Tibial nerve (tissue), 4 donors: Measurements from ENCODE around the gene NOLC1. TPM values are rescaled to one million over a fixed set of nuclear protein-coding genes. Genes with fewer than 3 reads are reported as not detected.

Experiments
- DNase-seq, 2 donors: peaks; one replicate each; pipeline ENCODE4 v3.0.0-alpha.2; 2019; ENCODE audit warnings: low spot score in 2 of 2
- H3K27ac ChIP-seq, 4 donors: fragments of 200-600 bp; sonication (generic) in 3 of 4; one replicate each; pipeline ENCODE4 v1.5.1; 2017 to 2019; ENCODE audit warnings: mild to moderate bottlenecking in 1 of 4
- H3K27me3 ChIP-seq, 2 donors: fragments of 200-600 bp; sonication (generic) in 1 of 2; one replicate each; pipeline versions ENCODE4 v1.5.1 to v1.6.0; 2017 to 2019
- H3K36me3 ChIP-seq, 3 donors: fragments of 200-600 bp; sonication (generic); one replicate each; pipeline ENCODE4 v1.5.1; 2018 to 2019
- H3K4me1 ChIP-seq, 4 donors: fragments of 200-600 bp; sonication (generic) in 3 of 4; one replicate each; pipeline ENCODE4 v1.5.1; 2017 to 2019
- H3K4me3 ChIP-seq, 4 donors: fragments of 200-600 bp; sonication (generic) in 3 of 4; one replicate each; pipeline ENCODE4 v1.5.1; 2017 to 2019; ENCODE audit warnings: mild to moderate bottlenecking in 1 of 4, moderate library complexity in 1 of 4
- H3K9me3 ChIP-seq, 4 donors: fragments of 200-600 bp; sonication (generic) in 3 of 4; one replicate each; pipeline ENCODE4 v1.5.1; 2017 to 2019
- CTCF ChIP-seq, 5 experiments: fragments of 200-600 bp in 3 of 5; fragments of 450-650 bp in 2 of 5; sonication (generic) in 3 of 5; IDR thresholded peaks; one replicate each; pipeline ENCODE4 v1.5.1; 2016 to 2019; ENCODE audit warnings: antibody characterized with exemption in 5 of 5, mild to moderate bottlenecking in 3 of 5, moderate library complexity in 2 of 5
- EP300 ChIP-seq, 2 donors: sonication (generic); formaldehyde crosslinking; IDR thresholded peaks; one replicate each; pipeline ENCODE4 v1.6.1; 2017; ENCODE audit warnings: antibody characterized with exemption in 2 of 2, mild to moderate bottlenecking in 1 of 2
- POLR2A ChIP-seq, 2 donors: fragments of 450-650 bp; IDR thresholded peaks; one replicate each; pipeline ENCODE4 v1.6.1; 2017; ENCODE audit warnings: antibody characterized with exemption in 2 of 2, mild to moderate bottlenecking in 2 of 2, moderate library complexity in 2 of 2
- WGBS, 2 donors: methylation state at CpG; one replicate each; pipeline ENCODE4 v1.1.5; 2018; 5-methylcytosine and 5-hydroxymethylcytosine counted together
- total RNA-seq, 4 donors: library from RNA; depleted of rRNA; stranded (reverse); fragments of >200 nt; gene quantifications; one replicate each; pipeline ENCODE4 v1.1.0, GENCODE V29; 2016

Gene NOLC1
- total RNA-seq, 4 donors from 2014 or later = 31.2 to 58.2 (median 51.4) TPM

- TF ChIP-seq CTCF (IDR thresholded peaks at IDR 0.05) (no peak), POLR2A (IDR thresholded peaks at IDR 0.05) (no peak), EP300 (IDR thresholded peaks at IDR 0.05) (no peak)
- Histone ChIP-seq H3K27ac (no peak overlapping the region), H3K27me3 (no peaks in the 10 kb centered on the region), H3K4me3 (no peak overlapping the region), H3K9me3 (no peaks in the 10 kb centered on the region), H3K36me3 (peaks cover 4 to 61% (median 12%) of the 10 kb centered on the region in 3 donors), H3K4me1 (peaks cover 0 to 31% (median 13%) of the 10 kb centered on the region in 4 donors)
- DNase-seq = no peak
- WGBS, 2 donors = 92 to 96% methylated on average over 11 of the region's 11 CpGs
Observed at GRCh38 chr10:102154466-102155116, 2.4 kb downstream of the NOLC1 start.

- no peaks in the 10 kb centered on the region for H3K9me3 ChIP-seq
- no peaks in the 10 kb centered on the region for H3K27me3 ChIP-seq
- peaks cover 7 to 75% (median 30%) of the 10 kb centered on the region in 3 donors for H3K36me3 ChIP-seq
- TF ChIP-seq CTCF (IDR thresholded peaks at IDR 0.05) (no peak), POLR2A (IDR thresholded peaks at IDR 0.05) (no peak), EP300 (IDR thresholded peaks at IDR 0.05) (no peak)
- WGBS, 2 donors = 82 to 84% methylated on average over 3 of the region's 3 CpGs
- H3K4me3 ChIP-seq = no peak overlapping the region
- H3K27ac ChIP-seq = no peak overlapping the region
- DNase-seq = no peak
- H3K4me1 ChIP-seq = peaks cover 0 to 22% (median 13%) of the 10 kb centered on the region in 4 donors
Observed at GRCh38 chr10:102157224-102157623, 5.0 kb downstream of the NOLC1 start.

GRCh38 chr10:102159051-102159597 is 6.9 kb downstream of the NOLC1 start:
- Histone ChIP-seq H3K27ac (no peak overlapping the region), H3K4me1 (peaks cover 0 to 6% (median 1%) of the 10 kb centered on the region in 4 donors), H3K27me3 (no peaks in the 10 kb centered on the region), H3K4me3 (no peak overlapping the region), H3K36me3 (peaks cover 7 to 94% (median 30%) of the 10 kb centered on the region in 3 donors), H3K9me3 (no peaks in the 10 kb centered on the region)
- WGBS, 2 donors = 89 to 93% methylated on average over 5 of the region's 5 CpGs
- DNase-seq = no peak
- TF ChIP-seq EP300 (IDR thresholded peaks at IDR 0.05) (no peak), POLR2A (IDR thresholded peaks at IDR 0.05) (no peak), CTCF (IDR thresholded peaks at IDR 0.05) (no peak)

GRCh38 chr10:102159831-102160230 is 7.6 kb downstream of the NOLC1 start:
- no peak overlapping the region for H3K4me3 ChIP-seq
- DNase-seq = no peak
- H3K4me1 ChIP-seq = no peaks in the 10 kb centered on the region
- H3K36me3 ChIP-seq = peaks cover 7 to 92% (median 30%) of the 10 kb centered on the region in 3 donors
- WGBS, 2 donors = 95 to 98% methylated on average over 4 of the region's 4 CpGs
- no peak overlapping the region for H3K27ac ChIP-seq
- H3K9me3 ChIP-seq = no peaks in the 10 kb centered on the region
- H3K27me3 ChIP-seq = no peaks in the 10 kb centered on the region
- TF ChIP-seq CTCF (IDR thresholded peaks at IDR 0.05) = no peak
- no peak for TF ChIP-seq EP300 (IDR thresholded peaks at IDR 0.05)
- no peak for TF ChIP-seq POLR2A (IDR thresholded peaks at IDR 0.05)

GRCh38 chr10:102163342-102163989 is 11.3 kb downstream of the NOLC1 start:
- Histone ChIP-seq H3K36me3 (peaks cover 3 to 60% (median 24%) of the 10 kb centered on the region in 3 donors), H3K27me3 (no peaks in the 10 kb centered on the region), H3K27ac (no peak overlapping the region), H3K4me1 (no peaks in the 10 kb centered on the region), H3K4me3 (no peak overlapping the region), H3K9me3 (no peaks in the 10 kb centered on the region)
- DNase-seq = no peak
- WGBS, 2 donors = 70 to 75% methylated on average over 4 of the region's 4 CpGs
- TF ChIP-seq POLR2A (IDR thresholded peaks at IDR 0.05) = no peak
- no peak for TF ChIP-seq CTCF (IDR thresholded peaks at IDR 0.05)
